NCI-H2196 treated with DMSO at 0.1 percent for 48 hours (cell line): ENCODE data around the gene SLC6A2.

ENCODE experiments used
- DNase-seq: peaks from one replicate; lab custom pipeline; 2025; ENCODE audit not compliant: unreplicated experiment; lab: John Stamatoyannopoulos, UW

The SLC6A2 gene

DNA sequence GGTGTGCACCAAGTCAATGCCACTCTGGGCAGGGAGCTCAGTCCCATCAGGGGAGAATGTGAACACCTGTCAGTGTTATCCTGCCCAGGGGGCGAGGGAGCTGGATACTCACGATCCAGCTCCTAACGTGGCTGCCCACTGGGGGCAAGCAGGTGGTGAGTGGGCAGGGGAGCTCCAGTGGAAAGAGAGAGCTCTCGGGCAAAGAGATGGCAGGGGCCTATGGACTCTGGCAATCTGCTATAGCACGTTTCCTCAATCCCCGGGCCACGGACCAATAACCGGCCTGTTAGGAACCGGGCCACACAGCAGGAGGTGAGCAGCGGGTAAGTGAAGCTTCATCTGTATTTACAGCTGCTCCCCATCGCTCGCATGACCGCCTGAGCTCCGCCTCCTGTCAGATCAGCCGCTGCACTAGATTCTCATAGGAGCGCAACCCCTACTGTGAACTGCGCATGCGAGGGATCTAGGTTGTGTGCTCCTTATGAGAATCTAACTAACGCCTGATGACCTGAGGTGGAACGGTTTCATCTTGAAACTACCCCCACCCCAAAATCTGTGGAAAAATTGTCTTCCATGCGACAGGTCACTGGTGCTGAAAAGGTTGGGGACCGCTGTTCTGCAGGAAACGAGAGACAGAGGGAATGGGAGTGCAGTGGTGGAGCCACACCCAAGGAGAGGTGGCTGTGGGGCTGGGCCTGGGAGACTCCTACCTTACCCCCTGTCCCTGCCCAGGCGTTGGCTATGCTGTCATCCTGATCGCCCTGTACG lies 15.6 kb downstream of the SLC6A2 start:
- no peak for DNase-seq

DNA sequence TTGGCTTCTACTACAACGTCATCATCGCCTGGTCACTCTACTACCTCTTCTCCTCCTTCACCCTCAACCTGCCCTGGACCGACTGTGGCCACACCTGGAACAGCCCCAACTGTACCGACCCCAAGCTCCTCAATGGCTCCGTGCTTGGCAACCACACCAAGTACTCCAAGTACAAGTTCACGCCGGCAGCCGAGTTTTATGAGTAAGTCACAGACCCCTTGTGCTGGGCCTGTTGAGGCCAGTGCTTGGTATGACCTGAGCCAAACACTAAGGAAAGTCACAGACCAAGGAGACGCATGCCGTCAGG lies 16.1 kb downstream of the SLC6A2 start:
- no peak for DNase-seq

DNA sequence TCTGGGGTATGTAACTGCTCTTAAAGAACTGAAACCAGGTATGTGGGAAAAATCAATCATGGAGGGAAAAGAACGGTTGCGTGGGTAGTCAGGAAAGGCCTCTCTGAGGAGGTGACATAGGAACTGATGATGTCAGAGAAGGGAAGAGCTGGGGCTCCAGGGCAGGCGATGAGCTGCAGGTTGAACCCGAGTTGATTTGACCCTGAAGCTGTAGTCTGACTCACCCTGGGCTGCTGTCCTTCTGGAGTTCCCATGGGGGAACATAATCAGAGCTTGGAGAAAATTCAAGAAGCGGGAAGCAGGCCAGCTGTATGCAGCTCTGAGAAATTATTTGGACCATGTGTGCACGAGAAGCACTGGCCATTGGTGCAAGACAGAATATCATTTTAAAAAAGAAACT lies 16.7 kb downstream of the SLC6A2 start:
- no peak for DNase-seq

DNA sequence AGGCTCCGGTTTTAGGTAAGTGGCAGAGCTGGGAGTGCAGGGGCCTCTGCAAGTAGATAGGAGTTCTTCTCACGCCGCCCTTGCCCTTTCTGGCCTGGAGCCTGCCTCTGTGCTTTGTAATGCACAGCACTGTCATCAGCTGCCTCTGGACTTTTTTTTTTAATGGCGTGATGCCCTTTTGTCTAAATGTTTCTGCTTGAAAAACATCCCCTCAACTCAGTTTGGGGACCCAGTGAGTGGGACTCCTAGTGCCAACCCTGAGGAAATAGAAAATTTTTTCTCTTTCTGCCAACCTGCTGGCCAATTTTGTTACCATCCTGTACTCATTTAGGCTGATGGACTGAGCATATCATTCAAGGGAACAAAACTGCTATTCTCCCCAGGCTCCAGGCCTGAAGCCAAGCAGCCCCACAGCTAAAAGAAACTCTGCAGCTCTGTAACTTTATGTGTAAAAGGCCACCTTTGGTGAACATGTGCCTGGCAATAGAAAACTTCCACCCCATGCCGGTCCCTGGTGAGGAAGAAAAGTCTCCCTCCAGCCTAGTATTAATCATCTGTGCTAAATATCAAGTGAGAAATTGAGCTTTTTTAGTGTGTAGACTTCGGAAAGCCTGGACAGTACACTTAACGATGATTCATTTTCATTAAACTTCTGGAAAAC lies 22.5 kb downstream of the SLC6A2 start:
- DNase-seq = no peak

DNA sequence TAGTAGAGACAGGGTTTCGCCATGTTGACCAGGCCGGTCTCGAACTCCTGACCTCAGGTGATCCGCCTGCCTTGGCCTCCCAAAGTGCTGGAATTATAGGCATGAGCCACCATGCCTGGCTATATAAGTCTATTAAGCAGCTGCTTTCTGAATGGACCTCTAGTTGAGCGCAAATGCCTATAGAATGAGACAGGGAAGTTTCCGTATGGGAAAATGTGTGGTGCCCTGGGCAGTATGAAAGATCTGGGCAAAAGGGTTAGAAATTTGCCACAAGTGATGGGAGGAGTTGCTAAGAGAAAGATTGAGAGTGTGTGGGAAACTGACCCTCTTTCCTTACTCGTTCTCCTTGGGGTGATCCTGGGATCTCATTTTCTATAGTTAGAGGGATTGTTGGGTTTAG lies 26.3 kb downstream of the SLC6A2 start:
- DNase-seq = no peak

DNA sequence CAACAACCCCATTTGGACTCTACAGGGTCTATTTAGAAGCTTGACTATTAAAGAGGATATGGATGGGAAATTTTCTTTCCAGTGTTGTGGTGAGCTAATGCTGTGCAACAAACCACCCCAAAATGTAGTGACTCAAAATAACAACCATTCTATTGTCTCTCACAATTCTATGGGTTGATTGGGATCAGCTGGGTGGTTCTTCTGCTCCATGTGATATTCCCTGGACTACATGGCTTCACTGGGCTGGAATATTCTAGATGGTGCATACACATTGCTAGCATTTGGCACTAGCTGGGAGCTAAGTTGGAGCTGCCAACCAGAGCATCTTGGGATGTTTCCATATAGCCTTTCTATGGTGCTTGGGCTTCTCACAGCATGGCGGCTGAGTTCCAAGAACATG lies 30.2 kb downstream of the SLC6A2 start:
- DNase-seq = no peak

DNA sequence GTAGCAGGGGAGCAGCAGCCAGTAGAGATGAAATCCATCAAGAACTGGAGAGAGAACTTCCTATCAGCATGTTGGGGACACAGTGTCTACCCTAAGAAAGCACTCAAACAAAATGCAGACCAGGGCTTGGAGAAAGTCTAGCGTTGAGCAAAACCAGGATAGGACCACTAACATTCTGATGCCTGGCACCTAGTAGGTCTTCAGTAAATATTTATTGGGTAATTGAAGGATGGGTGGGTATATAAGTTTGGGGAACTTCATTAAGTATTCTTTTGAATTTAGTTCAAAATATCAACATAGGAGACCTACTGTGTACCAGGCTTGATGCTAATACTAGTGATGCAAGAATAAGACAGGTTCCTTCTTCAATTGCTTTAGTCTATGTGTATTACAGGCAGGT lies 30.9 kb downstream of the SLC6A2 start:
- DNase-seq = no peak

DNA sequence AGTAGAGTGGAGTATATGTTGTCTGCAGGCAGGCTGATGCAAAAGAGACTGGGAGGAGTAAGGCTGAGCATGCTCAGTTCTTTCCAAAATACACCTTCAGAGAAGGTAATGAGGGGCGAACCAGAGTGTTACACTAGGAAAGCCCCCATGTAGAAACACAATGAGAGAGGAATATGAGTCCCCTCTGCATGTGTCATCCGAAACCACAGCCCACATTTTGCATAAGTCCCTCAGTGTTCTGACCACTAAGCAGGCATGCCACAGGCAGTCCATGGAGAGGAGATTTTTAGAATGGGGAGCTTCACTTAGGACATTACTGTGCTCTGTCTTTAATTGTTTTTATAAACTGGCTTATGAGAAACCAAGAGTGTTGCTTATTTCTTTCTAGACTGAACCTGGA lies 32.0 kb downstream of the SLC6A2 start:
- DNase-seq = no peak

DNA sequence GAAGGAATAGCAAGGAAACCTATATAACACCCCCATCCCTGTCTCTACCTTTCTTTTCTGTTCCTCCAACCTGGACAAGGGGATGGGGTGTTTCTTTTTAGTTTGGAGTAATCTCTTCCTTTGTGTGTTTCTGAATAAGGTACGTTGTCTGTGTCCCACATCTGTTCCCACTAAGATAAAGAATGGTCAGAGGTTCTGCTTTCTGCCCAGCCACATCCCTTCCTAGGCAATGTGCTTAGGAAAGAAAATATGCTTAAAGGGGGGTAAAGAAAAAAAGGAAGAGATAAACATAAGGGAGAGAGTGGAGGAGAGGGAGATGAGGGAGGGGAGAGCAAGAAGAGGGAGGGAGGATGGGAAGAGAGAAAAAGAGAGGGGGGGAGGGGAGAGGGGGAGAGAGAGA lies 35.1 kb downstream of the SLC6A2 start:
- DNase-seq = no peak

DNA sequence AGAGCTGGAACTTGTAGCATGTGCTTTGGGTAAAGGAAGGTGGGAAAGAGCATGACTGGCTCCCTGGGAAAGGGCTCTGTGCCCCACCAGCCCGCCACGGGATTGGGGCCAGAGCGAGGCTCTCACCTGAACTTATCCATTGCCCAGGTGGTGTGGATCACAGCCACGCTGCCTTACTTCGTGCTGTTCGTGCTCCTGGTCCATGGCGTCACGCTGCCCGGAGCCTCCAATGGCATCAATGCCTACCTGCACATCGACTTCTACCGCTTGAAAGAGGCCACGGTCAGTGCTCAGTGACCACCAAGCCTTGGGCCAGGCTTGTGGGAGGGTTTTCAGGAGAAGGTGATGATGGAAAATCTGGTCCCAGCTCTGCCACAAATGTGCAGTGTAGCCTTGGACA lies 36.0 kb downstream of the SLC6A2 start:
- DNase-seq = no peak

DNA sequence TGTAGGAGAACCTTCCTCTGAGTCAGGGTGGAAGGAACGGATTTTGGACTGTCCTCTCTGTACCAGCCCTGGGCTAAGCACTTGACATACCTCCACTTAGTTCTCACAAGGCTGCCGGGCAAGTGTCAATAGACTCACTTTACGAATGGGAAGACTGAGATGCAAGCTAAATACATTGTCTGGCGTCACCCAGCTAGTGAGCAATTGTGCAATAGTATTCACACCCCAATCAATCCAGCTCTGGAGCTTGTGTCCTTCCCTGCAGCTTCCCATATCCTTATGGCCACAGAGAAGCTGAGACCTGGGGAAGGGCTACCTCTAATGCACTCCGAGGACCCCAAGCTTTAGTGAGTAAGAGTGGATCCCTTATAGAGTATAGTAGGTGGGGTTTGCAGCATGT lies 39.8 kb downstream of the SLC6A2 start:
- no peak for DNase-seq

DNA sequence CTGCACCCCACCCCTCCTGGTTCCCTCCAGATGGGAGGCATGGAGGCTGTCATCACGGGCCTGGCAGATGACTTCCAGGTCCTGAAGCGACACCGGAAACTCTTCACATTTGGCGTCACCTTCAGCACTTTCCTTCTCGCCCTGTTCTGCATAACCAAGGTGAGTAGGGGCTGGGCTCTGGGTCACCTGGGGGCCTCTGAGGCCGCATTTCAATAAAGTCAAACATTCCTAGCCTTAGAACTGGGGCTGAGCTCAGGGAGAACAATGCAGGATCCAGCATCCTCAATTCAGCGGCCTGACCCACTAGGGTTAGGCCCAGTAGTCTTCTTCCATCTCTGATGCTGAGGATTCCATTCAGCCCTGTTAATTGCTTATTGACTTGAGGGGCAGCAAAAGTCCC lies 42.1 kb downstream of the SLC6A2 start:
- DNase-seq = no peak

DNA sequence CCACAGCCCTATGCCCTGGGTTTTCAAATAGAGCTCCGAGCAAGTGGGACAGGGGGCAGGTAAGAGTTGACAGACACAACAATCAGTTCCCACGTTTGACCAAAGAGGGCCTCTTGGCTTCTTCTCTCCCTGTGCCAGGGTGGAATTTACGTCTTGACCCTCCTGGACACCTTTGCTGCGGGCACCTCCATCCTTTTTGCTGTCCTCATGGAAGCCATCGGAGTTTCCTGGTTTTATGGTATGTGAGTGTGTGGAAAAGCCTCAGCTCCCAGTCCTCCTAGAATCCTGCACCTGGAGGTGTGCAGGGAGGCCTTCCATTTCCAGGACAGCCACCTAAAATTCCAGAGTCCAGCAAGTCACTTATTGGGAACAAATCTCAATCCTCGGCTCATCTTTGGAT lies 42.5 kb downstream of the SLC6A2 start:
- DNase-seq = no peak

DNA sequence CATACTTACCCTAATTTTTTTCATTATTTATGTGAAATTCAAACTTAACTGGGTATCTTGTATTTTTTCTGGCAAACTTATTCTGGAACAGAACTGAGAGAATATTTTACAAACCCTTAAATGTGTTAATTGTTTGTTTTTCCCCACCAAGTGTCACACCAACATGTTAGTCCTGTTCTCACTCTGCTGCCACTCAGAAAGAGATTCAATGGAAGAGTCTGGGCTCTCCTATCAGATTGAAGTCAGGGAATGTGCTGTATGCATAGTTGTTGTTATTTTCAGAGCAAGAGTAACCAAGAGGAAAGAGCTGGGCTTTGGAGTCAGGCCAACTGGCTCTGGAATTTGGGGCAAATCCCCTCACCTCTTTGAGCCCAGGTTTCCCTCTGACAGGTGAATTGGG lies 43.2 kb downstream of the SLC6A2 start:
- no peak for DNase-seq

DNA sequence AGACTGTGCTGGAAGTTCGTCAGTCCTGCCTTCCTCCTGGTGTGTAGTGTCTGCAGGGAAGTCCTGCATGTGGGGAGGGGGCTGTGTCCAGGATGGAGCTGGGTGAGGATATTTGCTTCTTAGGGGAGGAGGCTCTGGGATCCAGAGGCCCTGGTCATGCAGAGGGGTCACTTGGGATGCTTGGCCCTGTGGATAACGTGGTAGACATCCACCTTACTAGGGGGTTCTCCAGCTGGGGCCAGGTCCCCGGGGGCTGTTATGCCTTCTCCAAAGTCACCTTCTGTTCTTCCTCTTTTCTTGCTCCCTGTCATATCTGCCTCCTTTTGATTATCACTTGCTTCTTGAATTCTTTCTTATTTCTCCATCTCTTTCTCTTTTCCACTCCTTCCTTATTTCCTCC lies 43.8 kb downstream of the SLC6A2 start:
- no peak for DNase-seq

DNA sequence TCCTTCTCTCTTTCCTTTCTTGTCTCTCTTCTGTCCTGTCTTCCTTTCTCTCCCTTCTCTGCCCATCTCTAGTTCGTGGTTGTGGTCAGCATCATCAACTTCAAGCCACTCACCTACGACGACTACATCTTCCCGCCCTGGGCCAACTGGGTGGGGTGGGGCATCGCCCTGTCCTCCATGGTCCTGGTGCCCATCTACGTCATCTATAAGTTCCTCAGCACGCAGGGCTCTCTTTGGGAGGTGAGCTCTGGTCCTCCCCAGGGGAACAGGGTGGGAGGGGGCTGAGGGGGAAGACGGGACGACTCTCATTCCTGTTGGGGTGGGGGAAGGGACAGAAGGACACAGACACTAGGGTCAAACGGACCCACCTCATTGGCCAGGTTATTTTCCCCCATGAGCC lies 44.3 kb downstream of the SLC6A2 start:
- no peak for DNase-seq

DNA sequence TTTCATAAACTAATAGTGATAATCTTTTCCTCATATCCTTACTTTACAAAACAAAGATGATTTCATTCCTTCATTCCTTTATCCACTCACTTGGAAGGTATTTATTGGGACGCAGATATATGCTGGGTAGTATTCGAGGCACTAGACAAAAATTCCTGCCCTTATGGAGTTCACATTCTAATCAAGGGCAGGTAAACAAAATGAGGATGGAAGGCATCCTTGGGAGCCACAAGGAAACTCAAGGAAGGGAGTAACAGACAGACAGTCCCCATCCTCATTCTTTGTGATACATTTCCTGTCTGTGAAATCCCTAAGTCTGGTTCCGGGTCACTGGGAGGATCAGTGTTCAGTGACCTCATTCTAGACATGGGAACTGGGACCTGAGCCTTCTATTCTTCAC lies 45.2 kb downstream of the SLC6A2 start:
- DNase-seq = no peak

DNA sequence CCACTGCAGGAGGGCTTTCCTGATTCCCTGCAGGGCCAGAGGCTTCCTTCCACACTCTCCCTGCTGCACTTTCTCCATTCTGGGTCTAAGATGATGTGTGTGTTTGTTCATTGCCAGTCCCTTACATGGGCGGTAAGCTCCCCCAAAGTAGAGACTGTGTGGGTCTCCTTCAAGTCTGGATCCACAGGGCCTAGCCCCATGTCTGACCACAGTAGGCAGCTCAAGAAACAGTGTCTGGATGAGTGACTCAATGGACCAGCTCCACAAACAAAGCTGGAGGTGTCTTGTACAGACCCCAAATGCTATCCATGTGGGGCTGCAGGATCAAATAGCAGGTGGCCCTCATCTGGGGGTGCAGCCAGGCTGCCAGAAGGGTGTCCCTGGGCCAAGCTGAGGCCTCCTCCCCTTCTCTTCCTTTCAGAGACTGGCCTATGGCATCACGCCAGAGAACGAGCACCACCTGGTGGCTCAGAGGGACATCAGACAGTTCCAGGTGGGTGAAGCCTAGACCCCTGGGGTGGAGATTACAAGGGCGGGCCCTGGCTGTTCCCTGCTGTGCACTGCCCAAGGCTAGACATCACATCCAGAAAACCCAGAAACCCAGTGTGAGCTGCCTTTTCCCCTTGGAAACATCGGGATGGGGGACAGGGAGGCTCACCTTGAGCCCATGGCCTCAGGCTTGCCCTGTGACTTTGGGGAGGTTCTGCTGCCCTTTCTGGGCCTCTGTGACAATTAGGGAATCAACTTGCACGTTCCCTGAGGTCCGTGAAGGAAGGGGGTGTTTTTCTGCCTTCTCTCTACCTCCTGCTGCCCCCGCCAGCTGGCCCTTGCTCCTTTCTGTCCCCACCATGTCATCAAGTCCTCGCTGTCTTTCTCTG lies 45.9 kb downstream of the SLC6A2 start:
- no peak for DNase-seq

DNA sequence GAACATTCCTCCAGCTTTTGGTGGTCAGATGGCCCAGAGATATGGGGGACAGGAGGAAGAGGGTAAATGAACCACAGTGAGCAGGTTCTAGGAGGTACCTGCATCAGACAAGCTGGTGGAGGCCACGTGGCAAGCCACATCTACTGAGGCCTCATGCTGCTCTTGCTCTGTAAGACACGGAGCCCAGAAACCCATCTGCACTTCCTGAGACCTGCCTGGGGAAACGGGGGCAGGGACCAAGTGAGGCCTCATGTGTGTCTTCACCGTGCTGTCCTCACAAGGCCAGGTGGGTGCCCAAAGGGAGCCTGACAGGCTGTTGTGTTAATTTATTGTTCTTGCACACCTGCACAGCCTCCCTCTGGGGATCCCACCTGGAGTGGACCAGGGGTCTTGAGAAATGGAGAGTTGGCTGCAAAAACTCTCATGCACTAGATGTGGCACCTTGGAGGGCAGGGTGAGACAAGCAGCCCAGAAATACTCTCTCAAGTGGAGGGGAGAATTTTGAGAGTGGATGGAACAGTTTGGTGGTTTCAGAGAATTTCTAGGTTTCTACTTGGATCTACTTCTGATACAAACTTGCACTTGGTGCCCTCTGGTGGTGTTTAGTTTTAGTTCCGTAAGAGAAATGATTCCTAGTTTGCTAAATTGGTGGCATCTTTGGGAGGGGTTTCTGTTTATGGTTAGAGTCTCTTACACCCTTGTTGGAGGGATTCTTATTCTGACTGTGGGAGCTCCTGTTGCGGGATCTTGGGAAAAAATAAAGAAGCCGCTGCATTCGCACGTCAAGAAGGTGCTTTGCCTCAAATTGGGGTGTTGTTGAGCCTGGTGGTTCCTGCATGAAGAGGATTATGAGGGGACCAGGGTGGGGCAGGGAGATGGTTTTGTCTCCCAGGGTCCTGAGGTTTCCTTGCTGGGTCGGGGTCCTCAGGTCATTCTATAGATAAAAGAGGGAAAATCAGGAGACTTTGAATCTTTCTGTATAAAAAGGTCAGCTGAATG lies 47.5 kb downstream of the SLC6A2 start:
- DNase-seq = no peak

DNA sequence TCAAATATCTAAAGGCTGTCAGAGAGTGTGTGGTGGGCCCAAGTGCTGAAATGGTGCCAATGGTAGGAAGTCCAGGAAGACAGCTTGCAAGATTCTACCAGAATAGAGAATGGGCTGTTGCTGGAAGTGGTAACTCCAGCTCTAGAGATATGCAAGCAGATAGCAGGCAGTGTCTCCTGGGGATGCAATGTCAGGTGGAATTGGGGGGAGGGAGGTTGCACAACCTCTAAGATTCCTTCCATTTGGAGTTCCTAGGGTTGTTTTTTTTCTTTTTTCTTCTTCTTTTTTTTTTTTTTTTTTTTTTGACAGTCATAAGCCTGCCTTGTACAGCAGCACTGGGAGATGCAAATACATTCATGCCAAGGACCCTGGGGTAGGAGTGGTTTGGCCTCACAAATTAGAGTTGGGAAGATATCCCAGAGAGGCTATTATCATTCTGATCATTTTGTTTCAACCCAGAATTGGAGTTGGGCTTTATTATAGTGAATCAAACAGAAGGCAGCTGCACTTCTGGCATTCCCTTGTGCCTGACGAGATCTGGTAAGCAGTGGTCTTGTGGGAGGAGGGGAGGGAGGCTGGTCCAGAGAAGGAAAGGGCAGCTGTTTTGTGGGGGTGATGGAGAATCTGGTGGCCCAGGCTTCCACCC lies 51.1 kb downstream of the SLC6A2 start:
- DNase-seq = no peak
